K562 (cell line): ENCODE measurements around the gene BZW1.

ENCODE experiments used
- DPF2 ChIP-seq: fragments of 450-650 bp; IDR thresholded peaks from 2 replicates; pipeline ENCODE4 v1.6.1; 2016
- ESRRA ChIP-seq: fragments of 450-650 bp; IDR thresholded peaks from 2 replicates; pipeline ENCODE4 v1.6.1; 2014; ENCODE audit warnings: low read depth, mild to moderate bottlenecking, moderate library complexity, borderline replicate concordance
- GATA2 ChIP-seq: sonication (generic); formaldehyde crosslinking; IDR thresholded peaks from 2 replicates; pipeline ENCODE4 v1.4.0; 2020; ENCODE audit warnings: mild to moderate bottlenecking, missing genetic modification reagents
- POLR2A ChIP-seq: fragments of 450-650 bp; conservative IDR thresholded peaks from 2 replicates; pipeline ENCODE4 v1.6.1; 2016
- SMAD1 ChIP-seq: fragments of 150-350 bp; IDR thresholded peaks from 2 replicates; pipeline ENCODE4 v1.6.1; 2014; ENCODE audit warnings: low read length, low read depth; ENCODE audit not compliant: partially characterized antibody
- SPI1 ChIP-seq: IDR thresholded peaks from 2 replicates; pipeline ENCODE4 v1.6.1; 2011; ENCODE audit warnings: low read depth, low read length, control low read depth, borderline replicate concordance
- ZFP1 ChIP-seq: fragments of 450-650 bp; formaldehyde crosslinking; IDR thresholded peaks from 2 replicates; pipeline ENCODE4 v1.4.0; 2020; ENCODE audit warnings: mild to moderate bottlenecking, mixed read lengths
- ZNF778 ChIP-seq: fragments of 450-650 bp; formaldehyde crosslinking; IDR thresholded peaks from 2 replicates; pipeline ENCODE4 v1.4.0; 2020; ENCODE audit warnings: mild to moderate bottlenecking, moderate library complexity
- TF ChIP-seq, protein P1 (sequence below), 3 experiments: IDR thresholded peaks in 2 of 3; conservative IDR thresholded peaks in 1 of 3; 2 replicates each; pipeline ENCODE4 v1.5.1; 2011 to 2012; ENCODE audit warnings: low read length in 3 of 3, mild to moderate bottlenecking in 3 of 3, control low read depth in 2 of 3, improper control_type of control experiment in 1 of 3, inconsistent platforms in 1 of 3, low read depth in 1 of 3, mixed read lengths in 1 of 3, moderate library complexity in 1 of 3; ENCODE audit not compliant: insufficient read depth in 2 of 3
- TF ChIP-seq, protein P2 (sequence below): sonication (generic); formaldehyde crosslinking; IDR thresholded peaks from 2 replicates; pipeline ENCODE4 v1.8.1; 2023; ENCODE audit warnings: mild to moderate bottlenecking, missing genetic modification reagents
- TF ChIP-seq, protein P3 (sequence below): fragments of 200-600 bp; sonication (generic); IDR thresholded peaks from one replicate; pipeline ENCODE4 v1.6.1; 2012; ENCODE audit warnings: mild to moderate bottlenecking, low read depth, low read length, inconsistent platforms

DNA sequence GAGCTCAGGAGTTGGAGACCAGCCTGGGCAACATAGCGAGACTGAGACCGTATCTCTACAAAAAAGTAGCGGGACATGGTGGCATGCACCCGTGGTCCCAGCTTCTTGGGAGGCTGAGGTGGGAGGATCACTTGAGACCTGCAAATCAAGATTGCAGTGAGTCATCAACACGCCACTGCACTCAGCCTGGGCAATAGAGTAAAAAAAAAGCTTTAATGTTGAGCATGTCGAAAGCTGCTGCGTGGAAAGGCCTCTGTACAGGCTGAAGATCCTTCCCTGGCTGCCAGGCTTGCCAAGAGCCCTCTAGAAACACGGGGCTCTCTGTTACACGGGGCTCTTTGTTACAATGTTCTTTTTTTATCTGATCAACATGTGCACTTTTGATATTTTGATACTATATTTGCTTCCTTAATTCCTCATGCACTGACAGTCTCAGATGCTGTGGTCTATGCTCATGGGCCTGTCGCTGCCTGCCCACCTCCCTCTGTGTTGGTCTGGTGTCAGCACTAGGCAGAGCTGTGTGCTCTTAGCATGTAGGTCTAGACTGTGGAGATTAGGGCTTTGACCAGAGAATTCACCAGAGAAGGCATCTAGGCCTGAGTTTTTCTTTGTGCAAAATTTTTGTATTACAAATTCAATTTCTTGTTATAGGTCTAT lies 34.1 kb downstream of the BZW1 start:
- TF ChIP-seq ZNF778 (CRISPR knock-in tag) (no peak), POLR2A (no peak), SMAD1 (no peak), ESRRA (no peak), SPI1 (no peak), ZFP1 (CRISPR knock-in tag) (no peak), DPF2 (no peak), GATA2 (CRISPR knock-in tag) (no peak)
- TF ChIP-seq, protein P1, sequence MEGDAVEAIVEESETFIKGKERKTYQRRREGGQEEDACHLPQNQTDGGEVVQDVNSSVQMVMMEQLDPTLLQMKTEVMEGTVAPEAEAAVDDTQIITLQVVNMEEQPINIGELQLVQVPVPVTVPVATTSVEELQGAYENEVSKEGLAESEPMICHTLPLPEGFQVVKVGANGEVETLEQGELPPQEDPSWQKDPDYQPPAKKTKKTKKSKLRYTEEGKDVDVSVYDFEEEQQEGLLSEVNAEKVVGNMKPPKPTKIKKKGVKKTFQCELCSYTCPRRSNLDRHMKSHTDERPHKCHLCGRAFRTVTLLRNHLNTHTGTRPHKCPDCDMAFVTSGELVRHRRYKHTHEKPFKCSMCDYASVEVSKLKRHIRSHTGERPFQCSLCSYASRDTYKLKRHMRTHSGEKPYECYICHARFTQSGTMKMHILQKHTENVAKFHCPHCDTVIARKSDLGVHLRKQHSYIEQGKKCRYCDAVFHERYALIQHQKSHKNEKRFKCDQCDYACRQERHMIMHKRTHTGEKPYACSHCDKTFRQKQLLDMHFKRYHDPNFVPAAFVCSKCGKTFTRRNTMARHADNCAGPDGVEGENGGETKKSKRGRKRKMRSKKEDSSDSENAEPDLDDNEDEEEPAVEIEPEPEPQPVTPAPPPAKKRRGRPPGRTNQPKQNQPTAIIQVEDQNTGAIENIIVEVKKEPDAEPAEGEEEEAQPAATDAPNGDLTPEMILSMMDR (IDR thresholded peaks at IDR 0.05 in 2 of 3, conservative IDR thresholded peaks at IDR 0.05 in 1 of 3; ENCODE audit: insufficient read depth in 2 of 3, low read depth in 1 of 3, low read length in 3 of 3): no peak
- TF ChIP-seq, protein P2, sequence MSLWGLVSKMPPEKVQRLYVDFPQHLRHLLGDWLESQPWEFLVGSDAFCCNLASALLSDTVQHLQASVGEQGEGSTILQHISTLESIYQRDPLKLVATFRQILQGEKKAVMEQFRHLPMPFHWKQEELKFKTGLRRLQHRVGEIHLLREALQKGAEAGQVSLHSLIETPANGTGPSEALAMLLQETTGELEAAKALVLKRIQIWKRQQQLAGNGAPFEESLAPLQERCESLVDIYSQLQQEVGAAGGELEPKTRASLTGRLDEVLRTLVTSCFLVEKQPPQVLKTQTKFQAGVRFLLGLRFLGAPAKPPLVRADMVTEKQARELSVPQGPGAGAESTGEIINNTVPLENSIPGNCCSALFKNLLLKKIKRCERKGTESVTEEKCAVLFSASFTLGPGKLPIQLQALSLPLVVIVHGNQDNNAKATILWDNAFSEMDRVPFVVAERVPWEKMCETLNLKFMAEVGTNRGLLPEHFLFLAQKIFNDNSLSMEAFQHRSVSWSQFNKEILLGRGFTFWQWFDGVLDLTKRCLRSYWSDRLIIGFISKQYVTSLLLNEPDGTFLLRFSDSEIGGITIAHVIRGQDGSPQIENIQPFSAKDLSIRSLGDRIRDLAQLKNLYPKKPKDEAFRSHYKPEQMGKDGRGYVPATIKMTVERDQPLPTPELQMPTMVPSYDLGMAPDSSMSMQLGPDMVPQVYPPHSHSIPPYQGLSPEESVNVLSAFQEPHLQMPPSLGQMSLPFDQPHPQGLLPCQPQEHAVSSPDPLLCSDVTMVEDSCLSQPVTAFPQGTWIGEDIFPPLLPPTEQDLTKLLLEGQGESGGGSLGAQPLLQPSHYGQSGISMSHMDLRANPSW (CRISPR knock-in tag): no peak
- TF ChIP-seq, protein P3, sequence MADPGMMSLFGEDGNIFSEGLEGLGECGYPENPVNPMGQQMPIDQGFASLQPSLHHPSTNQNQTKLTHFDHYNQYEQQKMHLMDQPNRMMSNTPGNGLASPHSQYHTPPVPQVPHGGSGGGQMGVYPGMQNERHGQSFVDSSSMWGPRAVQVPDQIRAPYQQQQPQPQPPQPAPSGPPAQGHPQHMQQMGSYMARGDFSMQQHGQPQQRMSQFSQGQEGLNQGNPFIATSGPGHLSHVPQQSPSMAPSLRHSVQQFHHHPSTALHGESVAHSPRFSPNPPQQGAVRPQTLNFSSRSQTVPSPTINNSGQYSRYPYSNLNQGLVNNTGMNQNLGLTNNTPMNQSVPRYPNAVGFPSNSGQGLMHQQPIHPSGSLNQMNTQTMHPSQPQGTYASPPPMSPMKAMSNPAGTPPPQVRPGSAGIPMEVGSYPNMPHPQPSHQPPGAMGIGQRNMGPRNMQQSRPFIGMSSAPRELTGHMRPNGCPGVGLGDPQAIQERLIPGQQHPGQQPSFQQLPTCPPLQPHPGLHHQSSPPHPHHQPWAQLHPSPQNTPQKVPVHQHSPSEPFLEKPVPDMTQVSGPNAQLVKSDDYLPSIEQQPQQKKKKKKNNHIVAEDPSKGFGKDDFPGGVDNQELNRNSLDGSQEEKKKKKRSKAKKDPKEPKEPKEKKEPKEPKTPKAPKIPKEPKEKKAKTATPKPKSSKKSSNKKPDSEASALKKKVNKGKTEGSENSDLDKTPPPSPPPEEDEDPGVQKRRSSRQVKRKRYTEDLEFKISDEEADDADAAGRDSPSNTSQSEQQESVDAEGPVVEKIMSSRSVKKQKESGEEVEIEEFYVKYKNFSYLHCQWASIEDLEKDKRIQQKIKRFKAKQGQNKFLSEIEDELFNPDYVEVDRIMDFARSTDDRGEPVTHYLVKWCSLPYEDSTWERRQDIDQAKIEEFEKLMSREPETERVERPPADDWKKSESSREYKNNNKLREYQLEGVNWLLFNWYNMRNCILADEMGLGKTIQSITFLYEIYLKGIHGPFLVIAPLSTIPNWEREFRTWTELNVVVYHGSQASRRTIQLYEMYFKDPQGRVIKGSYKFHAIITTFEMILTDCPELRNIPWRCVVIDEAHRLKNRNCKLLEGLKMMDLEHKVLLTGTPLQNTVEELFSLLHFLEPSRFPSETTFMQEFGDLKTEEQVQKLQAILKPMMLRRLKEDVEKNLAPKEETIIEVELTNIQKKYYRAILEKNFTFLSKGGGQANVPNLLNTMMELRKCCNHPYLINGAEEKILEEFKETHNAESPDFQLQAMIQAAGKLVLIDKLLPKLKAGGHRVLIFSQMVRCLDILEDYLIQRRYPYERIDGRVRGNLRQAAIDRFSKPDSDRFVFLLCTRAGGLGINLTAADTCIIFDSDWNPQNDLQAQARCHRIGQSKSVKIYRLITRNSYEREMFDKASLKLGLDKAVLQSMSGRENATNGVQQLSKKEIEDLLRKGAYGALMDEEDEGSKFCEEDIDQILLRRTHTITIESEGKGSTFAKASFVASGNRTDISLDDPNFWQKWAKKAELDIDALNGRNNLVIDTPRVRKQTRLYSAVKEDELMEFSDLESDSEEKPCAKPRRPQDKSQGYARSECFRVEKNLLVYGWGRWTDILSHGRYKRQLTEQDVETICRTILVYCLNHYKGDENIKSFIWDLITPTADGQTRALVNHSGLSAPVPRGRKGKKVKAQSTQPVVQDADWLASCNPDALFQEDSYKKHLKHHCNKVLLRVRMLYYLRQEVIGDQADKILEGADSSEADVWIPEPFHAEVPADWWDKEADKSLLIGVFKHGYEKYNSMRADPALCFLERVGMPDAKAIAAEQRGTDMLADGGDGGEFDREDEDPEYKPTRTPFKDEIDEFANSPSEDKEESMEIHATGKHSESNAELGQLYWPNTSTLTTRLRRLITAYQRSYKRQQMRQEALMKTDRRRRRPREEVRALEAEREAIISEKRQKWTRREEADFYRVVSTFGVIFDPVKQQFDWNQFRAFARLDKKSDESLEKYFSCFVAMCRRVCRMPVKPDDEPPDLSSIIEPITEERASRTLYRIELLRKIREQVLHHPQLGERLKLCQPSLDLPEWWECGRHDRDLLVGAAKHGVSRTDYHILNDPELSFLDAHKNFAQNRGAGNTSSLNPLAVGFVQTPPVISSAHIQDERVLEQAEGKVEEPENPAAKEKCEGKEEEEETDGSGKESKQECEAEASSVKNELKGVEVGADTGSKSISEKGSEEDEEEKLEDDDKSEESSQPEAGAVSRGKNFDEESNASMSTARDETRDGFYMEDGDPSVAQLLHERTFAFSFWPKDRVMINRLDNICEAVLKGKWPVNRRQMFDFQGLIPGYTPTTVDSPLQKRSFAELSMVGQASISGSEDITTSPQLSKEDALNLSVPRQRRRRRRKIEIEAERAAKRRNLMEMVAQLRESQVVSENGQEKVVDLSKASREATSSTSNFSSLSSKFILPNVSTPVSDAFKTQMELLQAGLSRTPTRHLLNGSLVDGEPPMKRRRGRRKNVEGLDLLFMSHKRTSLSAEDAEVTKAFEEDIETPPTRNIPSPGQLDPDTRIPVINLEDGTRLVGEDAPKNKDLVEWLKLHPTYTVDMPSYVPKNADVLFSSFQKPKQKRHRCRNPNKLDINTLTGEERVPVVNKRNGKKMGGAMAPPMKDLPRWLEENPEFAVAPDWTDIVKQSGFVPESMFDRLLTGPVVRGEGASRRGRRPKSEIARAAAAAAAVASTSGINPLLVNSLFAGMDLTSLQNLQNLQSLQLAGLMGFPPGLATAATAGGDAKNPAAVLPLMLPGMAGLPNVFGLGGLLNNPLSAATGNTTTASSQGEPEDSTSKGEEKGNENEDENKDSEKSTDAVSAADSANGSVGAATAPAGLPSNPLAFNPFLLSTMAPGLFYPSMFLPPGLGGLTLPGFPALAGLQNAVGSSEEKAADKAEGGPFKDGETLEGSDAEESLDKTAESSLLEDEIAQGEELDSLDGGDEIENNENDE: no peak
